Peyer's patch (tissue), 4 donors: ENCODE results near the gene TEX264.

Source experiments
- CTCF ChIP-seq, 6 experiments: fragments of 450-650 bp in 4 of 6; fragments of 200-600 bp in 2 of 6; sonication (generic) in 1 of 6; IDR thresholded peaks; one replicate each; pipeline ENCODE4 v1.5.1; 2017 to 2019; ENCODE audit warnings: antibody characterized with exemption in 6 of 6, mild to moderate bottlenecking in 3 of 6, moderate library complexity in 1 of 6
- POLR2A ChIP-seq, 2 donors: fragments of 450-650 bp; IDR thresholded peaks; one replicate each; pipeline ENCODE4 v1.5.1; 2017; ENCODE audit warnings: antibody characterized with exemption in 2 of 2, mild to moderate bottlenecking in 2 of 2, moderate library complexity in 2 of 2

GRCh38 chr3:51683566-51683965, 12.5 kb downstream of the TEX264 start:
- TF ChIP-seq CTCF (IDR thresholded peaks at IDR 0.05) (no peak), POLR2A (IDR thresholded peaks at IDR 0.05) (no peak)
